GM21360 (cell line): ENCODE measurements around the gene CTSS.
"Not testable (repeated sequence)": the region's sequence is repeated elsewhere in the genome, so short reads cannot be mapped to it uniquely, and the experiment has no call there.

Source experiments
- ATAC-seq: cut with Tn5 transposase; IDR thresholded peaks from one replicate; pipeline ENCODE4 v1.9.1; 2021; ENCODE audit warnings: mild to moderate bottlenecking, moderate library complexity; ENCODE audit not compliant: unreplicated experiment

The CTSS gene

DNA sequence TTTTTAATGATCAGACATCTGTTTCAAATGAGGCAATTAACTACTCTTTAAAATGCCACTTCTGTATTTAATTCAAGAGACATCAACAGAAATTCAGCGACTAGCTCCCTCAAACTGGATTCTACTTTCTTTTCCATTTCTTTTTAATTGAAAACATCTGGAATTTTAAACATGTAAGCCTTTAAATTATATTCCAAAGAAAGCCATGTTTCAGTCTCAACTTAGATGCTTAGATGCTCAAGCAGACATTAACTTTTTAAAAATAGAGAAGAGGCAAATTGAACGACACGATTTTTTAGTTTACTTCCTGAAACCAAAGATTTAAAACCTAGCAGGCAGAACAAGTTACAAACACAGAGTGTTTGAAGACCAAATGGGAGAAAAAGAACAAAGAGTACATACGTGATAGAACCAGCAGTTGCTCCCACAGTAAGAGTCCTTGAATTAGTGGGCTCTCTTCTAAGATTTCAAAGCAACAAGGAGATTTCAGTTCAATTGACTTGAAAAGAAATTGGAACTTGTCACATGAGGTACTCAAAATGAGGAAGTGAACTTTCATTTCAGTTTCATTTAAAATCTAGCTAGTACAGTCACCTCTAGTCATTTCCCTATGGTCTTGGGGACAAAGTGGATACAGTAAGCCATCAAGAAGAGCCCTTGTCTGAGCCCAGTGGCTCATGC lies at the start of gene CTSS:
Gene CTSS (minus strand): TSS at position 483 of the 681 bp plus-strand sequence. CDS start 1,015 bp downstream, outside the sequence.
- ATAC-seq: peak; percentile 74

DNA sequence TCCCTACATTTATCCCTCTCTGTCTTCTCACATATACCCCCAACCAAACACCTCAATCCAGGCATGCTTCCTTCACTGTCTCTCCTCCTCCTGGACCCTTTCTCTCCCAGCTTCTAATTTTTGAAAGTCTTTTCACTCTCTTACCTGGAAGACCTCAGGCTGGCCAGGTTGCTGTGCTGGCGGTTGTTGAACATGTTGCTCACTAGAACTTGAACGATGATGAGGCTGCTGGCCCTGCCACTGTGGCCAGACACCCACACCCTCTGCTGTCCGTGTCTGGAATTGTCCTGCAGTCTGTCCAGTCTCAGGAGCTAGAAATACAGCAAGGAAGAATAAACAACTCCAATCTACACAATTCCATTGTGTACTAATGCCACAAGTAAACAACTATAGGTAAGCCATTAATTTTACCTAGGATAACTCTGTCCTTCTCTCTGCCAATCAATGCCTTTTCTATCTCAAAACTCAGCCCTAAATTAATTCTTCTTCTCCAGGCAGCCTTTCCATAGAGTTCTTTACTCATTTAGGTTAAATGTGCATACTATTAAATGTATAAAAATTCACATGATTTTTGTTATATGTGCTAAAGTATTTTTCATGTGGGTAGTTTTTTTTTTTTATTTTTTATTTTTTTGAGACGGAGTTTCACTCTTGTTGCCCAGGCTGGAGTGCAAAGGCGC lies 47.6 kb upstream of the CTSS start:
- no peak for ATAC-seq

DNA sequence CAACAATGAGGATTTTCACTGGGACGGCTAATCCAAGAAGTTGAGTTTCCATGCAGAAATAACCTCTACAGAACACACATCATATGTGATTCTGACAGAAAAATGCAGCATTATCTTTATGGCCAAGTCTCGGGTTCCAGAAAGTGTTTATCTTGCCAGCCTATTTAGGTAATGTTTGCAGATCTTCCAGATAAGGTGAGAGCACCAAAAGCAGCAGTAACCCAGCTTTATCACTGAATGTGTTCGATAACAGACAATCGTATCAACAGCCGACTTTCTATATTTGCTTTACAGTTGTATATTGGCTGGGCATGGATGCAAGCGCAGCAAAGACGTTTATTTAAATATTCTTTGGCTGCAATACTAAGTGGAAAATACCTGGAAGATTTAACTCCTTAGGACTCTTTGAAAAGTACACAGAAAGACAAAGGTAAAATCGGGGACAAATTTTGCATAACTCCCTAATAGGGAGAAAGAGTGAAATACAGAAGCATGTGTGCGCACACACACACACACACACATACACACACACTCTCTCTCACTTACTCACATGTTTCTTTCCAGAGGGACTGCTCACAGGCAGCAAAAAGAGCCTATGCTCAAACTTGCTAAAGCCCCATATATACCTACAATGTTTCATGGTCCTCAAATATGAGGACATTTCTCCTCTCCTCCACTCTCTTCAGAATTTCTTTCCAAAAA lies 45.5 kb upstream of the CTSS start:
- no peak for ATAC-seq

DNA sequence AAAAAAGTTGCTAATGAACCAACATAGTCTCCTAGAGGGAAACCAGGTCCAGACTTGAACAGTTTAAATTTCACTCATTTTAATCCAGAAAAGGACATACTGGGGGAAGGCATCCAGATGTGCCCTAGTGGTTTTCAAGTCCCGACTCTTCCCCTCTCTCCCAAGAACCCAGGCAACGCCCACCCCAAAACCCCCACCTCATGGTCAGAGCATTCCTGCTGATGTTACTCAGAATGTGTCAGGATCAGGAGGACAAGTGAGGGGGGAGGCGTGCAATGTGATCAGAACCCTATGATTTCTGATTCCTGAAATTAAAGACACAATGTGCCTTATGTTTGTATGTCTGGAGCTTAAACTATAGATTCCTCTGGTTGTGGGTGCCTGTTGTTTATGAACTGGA lies 44.1 kb upstream of the CTSS start:
- ATAC-seq: no peak

DNA sequence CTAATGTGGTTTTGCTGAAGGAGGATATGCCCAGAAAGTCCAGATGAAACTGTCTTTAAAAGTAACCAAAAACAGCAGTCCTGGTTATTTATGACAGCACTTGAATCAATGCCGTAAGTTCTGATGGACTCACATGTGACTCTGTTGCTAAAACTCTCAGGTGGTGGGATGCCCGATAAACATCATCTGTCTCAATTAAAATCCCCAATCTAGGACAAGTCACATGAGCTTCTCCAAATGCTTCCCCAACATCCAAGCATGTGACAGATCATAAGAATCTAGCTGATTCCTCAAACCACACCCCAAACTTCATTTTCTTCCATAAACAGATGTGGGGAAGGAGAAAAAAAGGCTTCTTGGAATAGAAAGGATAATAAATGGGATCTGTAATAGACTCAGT lies 43.3 kb upstream of the CTSS start:
- ATAC-seq: no peak

DNA sequence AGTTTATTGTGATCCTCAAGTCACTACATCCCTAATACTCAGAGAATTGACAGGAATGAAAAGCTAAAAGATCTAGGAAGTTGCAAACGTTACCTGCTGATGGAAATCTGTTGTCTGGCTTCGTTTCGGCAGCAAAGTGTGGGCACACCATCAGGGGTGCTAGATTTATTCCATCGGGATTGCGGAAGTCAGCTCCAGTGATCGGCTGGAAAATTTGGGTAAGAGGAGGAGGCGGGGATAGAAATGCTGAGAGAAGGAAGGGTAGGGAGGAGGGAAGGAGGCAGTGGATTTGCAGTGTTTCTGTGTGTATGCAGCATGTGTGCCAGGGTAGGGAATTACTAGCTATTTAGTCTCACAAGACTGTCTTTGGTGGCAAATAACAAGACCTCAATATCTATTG lies 42.5 kb upstream of the CTSS start, which contains the start of gene CTSK:
Gene CTSK (minus strand): TSS at position 140 of the 400 bp plus-strand sequence. CDS start 1,455 bp downstream, outside the sequence.
- no peak for ATAC-seq

DNA sequence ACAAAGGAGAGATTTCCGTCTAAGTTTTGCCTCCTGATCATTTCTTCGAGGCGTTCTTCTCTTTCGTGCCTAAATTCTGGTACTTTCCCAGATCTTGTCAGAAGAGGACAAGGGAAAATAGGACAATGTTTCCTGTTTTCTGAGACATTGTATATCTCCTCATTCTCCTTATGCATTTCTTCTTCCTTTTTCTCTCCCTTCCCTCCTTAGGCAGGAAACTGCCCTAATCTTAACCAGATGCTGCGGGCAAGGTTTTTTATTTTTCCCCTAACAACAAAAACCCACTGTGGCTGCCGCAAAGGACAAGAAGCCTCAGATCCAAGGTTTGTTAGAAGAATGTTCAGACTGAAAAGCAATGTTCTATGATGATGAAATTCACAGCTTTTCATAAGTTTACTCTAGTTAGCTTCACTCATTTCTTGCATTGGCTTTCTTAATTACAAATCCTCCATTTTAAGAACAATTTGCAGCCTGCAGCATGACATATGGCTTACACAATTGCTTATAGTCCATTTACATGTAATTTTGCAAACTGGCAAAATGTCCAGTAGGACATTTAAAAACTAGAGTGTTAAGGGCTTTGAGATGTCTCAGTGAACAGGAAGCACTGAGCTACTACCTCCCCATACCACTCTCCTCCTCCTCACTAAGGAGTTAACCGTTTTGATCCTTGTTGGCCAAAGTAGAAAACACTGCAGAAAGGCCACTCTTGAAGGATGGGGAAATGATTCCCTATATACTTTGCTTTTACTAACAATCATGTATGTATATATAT lies 41.9 kb upstream of the CTSS start:
- no peak for ATAC-seq

DNA sequence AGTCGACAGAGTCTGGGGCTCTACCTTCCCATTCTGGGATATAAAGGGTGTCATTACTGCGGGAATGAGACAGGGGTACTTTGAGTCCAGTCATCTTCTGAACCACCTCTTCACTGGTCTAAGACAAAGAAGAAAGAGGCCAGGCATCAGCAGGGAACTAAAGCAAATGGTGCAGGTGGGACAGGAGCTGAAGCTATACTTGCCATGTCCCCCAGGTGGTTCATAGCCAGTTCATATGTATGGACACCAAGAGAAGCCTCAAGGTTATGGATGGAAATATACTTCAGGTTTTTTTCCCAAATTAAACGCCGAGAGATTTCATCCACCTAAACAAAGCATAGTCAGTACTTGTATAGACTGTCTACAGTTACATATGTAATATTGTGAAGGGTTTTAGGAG lies 40.3 kb upstream of the CTSS start:
- ATAC-seq: no peak

DNA sequence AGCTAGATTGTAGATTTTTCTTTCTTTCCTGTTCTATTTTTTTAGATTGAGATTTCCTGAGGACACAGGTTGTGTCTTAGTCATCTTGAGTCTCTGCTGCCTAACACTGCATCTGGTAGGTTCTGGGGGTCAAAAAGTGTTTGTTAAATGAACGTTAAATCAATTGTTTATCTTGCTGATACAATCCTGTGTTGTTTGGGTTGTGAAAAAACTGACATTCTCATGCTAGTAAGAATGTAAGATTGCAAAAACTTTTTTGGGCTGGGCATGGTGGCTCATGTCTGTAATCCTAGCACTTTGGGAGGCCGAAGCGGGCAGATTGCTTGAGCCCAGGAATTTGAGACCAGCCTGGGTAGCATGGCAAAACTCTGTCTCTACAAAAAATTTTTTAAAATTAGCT lies 39.1 kb upstream of the CTSS start:
- no peak for ATAC-seq

DNA sequence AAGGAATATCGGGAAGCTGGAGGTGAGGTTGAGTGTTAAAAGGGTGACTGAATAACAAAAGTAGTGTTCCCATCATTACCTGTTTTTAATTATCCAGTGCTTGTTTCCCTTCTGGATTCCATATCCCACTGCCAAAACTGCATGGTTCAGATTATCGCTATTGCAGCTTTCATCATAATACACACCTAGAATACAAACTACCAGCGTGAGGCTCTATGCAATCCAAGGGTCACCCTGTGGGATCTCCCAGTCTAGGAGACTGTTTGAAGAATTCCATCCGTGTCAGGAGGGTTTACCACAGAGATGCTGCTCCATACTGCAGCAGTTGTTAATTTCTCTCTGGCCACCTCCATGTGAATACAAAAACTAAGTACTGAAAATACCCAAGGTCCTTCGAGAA lies 33.5 kb upstream of the CTSS start:
- no peak for ATAC-seq

DNA sequence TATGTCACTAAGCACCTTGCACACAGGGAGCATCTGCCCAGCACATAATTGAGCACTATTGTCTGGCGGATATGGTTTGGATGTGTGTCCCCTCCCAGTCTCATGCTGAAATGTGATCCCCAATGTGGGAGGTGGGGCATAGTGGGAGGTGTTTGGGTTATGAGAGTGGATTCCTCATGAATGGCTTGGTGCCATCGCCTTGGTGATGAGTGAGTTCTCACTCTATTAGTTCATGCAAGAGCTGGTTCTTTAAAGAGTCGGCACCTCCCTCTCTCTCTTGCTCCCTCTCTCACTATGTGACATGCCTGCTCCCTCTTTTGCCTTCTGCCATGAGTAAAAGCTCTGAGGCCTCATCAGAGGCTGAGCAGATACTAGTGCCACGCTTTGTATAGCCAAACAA lies 32.9 kb upstream of the CTSS start:
- no peak for ATAC-seq

DNA sequence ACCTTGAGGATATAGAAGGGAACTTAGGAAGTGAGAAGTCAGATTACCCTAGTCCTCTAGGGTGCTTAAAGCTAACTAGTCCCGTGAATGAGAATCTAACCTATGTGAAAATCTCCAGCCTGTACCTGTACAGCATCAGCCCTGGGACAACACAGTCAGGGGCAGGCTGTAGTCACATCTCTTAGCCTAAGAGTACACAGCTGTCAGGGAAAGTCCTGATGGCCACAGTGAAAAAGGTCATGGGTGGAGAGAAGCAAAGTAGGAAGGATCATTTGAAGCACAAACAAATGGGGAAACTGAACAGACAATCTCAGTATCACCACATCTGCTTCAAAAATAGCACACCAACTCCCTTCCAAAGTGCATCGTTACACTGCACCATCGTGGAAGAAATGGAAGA lies 30.8 kb upstream of the CTSS start:
- no peak for ATAC-seq

DNA sequence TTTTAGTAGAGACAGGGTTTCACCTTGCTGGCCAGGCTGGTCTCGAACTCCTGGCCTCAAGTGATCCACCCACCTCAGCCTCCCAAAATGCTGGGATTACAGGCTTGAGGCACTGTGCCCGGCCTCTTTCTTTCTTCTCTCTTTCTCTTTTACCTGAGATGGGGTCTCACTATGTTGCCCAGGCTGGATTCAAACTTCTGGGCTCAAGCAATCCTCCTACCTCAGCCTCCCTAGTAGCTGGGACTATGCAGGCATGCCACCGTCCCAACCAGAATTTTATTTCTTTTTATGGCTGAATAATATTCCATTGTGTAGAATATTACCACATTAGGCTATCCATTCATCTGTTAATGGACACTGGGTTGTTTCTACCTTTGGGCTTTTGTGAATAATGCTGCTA lies 28.2 kb upstream of the CTSS start:
- ATAC-seq: not testable (repeated sequence)

DNA sequence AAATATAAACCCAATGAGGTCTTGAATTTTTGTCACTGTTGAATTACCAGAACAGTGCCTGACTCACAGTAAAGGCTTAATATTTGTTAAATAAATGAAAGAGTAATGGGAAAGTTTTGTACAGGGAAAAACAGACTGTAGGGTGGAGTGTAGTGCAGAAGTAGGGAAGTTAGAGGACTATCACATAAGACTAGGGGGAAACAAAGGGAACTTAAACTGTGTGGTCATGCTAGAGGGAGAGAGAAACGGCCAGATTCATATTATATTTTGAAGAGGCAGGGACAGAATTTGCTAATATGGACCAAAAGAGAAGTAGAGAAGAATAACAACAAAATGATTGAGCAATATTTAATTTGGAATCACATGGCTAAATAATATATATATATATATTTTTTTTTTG lies 27.6 kb upstream of the CTSS start:
- no peak for ATAC-seq

DNA sequence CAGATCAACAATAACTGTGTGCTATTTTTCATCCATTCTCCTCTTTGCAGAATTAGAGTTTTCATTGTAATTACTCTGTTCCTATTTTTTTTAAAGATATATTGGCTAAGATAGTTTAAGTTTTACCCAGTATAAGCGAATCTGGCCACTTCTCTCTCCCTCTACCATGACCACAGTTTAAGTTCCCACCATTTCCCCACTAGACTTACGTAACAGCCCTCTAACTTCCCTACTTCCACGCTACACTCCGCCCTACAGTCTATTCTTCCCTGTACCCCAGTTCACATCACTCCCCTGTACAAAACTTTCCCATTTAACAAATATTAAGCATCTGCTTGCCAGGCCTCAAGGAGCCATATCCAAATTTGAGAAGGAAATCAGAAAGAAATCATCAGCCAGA lies 26.0 kb upstream of the CTSS start:
- ATAC-seq: no peak

DNA sequence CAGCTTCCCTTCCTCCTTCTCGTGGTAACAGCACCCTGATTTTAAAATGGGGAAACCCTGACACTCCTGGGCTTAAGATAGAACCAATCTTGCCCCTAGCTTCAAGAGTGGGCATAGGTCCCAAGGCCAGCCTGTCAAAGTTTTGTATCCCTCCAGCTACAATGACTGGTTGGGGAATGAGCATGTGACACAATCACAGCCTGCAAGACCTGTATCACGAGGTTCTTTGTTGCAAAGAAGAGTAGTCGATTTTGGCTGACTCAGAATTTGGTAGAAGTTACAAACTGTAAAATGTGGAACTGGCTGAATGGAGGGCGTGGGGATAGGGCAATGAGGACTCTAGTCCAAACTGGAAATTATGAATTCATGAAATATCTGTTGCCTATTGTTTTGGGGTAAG lies 23.8 kb upstream of the CTSS start:
- ATAC-seq: no peak

DNA sequence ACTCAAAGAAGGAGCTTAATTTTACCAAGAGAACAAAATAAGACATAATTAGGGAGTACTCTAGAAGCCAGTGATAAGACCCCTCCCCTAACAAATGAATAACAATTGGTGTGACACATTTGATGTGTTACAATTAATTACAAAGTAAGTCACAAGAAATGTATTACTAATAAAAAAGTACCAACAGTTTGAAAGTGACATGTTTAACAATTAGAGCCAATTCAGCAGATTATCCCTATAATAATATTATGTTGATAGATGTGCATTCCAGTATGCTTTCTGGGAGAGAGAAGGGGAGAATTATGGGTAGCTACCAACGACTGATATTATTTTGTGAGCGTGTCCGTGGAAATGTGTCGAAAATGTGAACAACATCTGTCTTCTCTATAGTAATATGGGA lies 23.4 kb upstream of the CTSS start:
- no peak for ATAC-seq

DNA sequence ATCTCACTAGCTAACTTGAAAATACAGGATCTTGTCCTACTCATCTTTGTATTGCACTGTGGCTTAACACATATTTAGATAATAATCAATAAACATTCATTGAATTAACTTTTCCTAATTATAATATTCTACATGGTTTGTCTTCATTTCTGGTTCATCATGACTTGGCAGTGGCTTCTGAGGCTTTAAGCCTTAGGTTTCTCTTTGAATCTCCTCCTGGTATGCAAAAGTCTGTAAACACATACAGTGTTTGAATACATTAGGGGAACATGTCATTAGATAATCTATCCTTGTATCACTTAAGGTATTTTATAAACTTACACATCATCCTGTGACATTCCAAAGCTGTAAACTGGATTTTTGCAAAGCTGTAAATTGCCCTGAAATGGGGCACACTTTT lies 21.9 kb upstream of the CTSS start:
- no peak for ATAC-seq

DNA sequence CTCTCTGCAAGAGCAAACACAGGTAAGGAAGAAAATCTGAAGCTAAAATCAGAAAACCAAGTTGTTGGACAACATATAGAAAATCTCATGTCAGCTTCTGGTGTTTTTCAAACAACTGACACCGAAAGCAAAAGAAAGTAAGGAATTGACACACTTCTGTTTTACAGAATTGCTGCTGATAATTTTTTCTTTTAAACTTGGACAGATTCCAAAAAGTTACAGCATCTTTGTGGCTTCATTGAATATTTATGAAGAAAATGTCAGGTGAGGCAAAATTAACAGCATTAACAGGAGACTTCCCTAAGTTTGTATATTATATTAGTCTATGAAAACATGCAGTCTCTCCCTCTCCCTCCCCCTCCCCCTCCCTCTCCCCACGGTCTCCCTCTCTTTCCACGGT lies 14.9 kb upstream of the CTSS start:
- ATAC-seq: no peak

DNA sequence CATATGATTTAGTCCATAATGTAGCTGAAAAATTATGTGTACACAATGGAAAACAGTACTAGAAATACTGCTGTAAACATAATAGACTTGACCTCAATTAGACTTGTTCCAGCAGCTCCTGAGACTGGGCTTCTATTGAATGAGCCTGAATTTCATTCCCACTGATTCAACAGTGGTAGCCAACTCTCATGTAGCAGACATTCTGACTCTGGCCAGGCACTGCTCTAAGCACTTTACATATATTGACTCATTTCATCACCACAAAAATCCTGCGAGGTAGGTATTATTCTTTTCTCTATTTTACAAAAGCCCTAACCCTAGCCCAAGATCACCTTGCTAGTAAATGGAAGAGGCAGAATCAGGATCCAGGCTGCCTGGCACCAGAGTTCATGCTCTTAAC lies 12.8 kb upstream of the CTSS start:
- no peak for ATAC-seq

DNA sequence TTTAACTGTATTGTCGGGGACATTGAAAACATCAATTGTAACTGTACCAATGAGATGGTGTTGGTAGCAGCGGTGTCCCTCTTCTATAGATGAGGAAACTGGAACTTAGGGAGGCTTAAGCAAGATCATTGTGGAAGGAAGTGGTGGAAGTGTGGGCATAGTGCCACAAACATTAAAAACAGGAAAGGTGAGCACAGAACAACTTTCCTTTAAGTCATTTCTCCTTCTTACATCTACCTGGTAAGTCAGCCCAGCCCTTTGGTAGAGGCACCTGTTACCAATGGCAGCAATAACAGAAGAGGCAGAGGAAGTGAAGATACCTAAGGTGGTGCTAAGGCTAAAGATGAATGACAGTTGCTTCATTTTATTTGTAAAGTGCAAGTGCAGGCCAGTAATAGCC lies 12.0 kb upstream of the CTSS start:
- no peak for ATAC-seq
